Measurements from ENCODE around the gene FAM171A1.
"Not testable (repeated sequence)": the region's sequence is repeated elsewhere in the genome, so short reads cannot be mapped to it uniquely, and the experiment has no call there.

Gene FAM171A1

DNA sequence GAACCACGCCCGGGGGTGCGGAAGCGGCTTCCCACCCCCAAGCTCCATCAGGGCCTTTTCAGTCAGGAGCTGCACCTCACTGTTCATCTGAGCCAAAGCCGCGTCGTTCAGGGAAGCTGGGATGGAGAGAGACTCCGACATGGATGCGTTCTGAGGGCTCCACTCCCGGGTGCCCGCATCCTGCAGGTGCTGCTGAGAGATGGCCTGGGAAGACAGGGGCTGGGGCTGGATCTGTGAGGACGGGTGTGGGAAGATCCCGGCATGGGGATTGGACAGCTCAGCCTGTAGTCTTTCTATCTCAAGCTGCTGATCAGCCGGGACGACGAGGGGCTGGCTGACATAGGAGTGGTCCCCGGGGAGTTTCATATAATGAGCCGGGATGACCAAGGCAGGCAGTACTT is 157.6 kb downstream of the FAM171A1 start:
- no peak overlapping the region for H3K4me3 ChIP-seq (ENCODE audit: low read depth in 1 of 2, low read length in 2 of 2)
- no peaks in the 10 kb centered on the region for H3K9me3 ChIP-seq (ENCODE audit: low read length)
- H3K27ac ChIP-seq (ENCODE audit: low read depth, low read length), result no peak overlapping the region
- no peaks in the 10 kb centered on the region for H3K27me3 ChIP-seq (ENCODE audit: control insufficient read depth in 1 of 2, insufficient read depth in 2 of 2, low read length in 2 of 2)
- no peak overlapping the region for H3K9ac ChIP-seq (ENCODE audit: low read length)
- no peaks in the 10 kb centered on the region for H3K36me3 ChIP-seq (ENCODE audit: insufficient read depth, low read length)
- H3K4me1 ChIP-seq (ENCODE audit: insufficient read depth, low read length), result peaks cover 5% of the 10 kb centered on the region

DNA sequence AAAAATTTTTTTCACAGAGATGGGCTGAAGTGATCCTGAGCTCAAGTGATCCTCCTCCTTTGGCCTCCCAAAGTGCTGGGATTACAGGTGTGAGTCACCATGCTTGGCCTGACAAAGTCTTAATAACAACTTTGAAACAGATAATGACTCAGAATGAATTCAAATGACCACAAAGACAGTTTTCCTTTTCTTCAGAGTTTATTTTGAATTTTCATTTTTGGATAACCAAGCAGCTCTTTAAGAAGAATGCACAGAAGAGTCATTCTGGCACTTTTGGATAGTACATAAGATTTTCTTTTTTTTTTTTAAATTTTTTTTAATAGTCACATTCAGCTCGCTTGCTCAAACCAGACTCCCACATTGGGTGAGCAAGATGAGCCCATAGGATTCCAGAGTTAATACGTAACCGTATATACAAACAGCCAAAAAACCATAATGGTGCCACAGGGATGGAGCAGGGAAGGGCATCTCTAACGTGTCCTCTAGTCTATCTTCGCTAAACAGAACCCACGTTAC is 159.6 kb downstream of the FAM171A1 start:
- Histone ChIP-seq H3K36me3 (ENCODE audit: insufficient read depth, low read length) (no peaks in the 10 kb centered on the region), H3K9ac (ENCODE audit: low read length) (no peak overlapping the region), H3K4me1 (ENCODE audit: insufficient read depth, low read length) (peaks cover 5% of the 10 kb centered on the region), H3K4me3 (ENCODE audit: low read depth in 1 of 2, low read length in 2 of 2) (no peak overlapping the region), H3K9me3 (ENCODE audit: low read length) (no peaks in the 10 kb centered on the region), H3K27me3 (ENCODE audit: control insufficient read depth in 1 of 2, insufficient read depth in 2 of 2, low read length in 2 of 2) (no peaks in the 10 kb centered on the region), H3K27ac (ENCODE audit: low read depth, low read length) (no peak overlapping the region)

DNA sequence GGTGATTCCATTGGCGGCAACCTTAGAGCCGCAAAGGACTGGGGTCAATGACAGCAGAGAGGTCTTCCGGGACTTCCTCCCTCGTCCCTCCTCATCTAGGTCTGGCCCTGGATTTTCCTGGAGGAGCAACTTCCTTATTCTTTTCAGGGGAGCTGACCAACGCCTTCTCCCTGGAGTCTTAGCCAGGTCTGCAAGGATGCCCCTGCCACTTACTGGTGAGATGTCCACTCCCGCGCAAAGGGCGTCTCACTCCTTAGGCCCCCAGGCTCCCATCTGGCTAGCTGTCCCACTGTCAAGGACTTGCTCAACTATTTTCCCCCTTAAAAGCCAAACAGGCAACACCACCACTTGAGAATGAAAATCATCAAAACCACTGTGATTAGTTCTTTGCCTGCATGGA is 160.6 kb downstream of the FAM171A1 start:
- Histone ChIP-seq H3K27ac (ENCODE audit: low read depth, low read length) (no peak overlapping the region), H3K27me3 (ENCODE audit: control insufficient read depth in 1 of 2, insufficient read depth in 2 of 2, low read length in 2 of 2) (no peaks in the 10 kb centered on the region), H3K4me1 (ENCODE audit: insufficient read depth, low read length) (peaks cover 5% of the 10 kb centered on the region), H3K36me3 (ENCODE audit: insufficient read depth, low read length) (no peaks in the 10 kb centered on the region), H3K9ac (ENCODE audit: low read length) (no peak overlapping the region), H3K9me3 (ENCODE audit: low read length) (no peaks in the 10 kb centered on the region), H3K4me3 (ENCODE audit: low read depth in 1 of 2, low read length in 2 of 2) (no peak overlapping the region)

DNA sequence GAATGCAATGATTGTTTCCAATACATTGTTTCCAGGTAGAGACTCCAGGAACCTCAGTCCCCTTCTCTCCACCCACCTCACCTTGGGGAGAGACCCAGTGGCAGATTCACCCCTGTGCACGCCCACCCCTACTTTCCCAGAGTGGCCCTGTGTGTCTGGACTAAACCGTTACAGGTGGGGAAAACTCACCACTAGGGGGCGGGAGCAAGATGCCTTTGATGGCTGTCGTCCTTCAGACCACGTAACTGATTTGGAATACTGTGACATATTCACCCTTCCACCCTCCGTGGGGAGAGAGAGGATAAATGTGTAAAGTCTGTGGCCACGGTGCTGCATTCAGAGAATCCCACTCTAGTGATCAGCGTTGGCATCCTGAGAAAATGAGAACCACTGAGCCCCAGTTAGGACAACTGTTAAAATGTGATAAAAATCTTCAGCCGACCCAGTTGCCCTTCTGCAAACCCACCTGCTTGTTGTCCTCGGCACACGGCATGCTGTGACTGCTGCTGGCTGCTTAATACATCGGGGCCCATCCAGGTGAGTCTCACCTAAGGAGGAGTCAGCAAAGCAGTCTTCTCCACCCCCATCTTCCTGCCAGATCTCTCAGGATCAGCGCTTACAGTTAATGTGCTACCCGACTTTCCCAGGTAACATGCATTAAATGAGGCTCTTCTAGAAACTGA is 161.1 kb downstream of the FAM171A1 start:
- no peaks in the 10 kb centered on the region for H3K36me3 ChIP-seq (ENCODE audit: insufficient read depth, low read length)
- H3K4me1 ChIP-seq (ENCODE audit: insufficient read depth, low read length), result peaks cover 5% of the 10 kb centered on the region
- no peaks in the 10 kb centered on the region for H3K9me3 ChIP-seq (ENCODE audit: low read length)
- H3K27ac ChIP-seq (ENCODE audit: low read depth, low read length), result no peak overlapping the region
- H3K4me3 ChIP-seq (ENCODE audit: low read depth in 1 of 2, low read length in 2 of 2), result peak overlapping the region in 1 of 2 donors; percentile 13
- H3K27me3 ChIP-seq (ENCODE audit: control insufficient read depth in 1 of 2, insufficient read depth in 2 of 2, low read length in 2 of 2), result no peaks in the 10 kb centered on the region
- no peak overlapping the region for H3K9ac ChIP-seq (ENCODE audit: low read length)

DNA sequence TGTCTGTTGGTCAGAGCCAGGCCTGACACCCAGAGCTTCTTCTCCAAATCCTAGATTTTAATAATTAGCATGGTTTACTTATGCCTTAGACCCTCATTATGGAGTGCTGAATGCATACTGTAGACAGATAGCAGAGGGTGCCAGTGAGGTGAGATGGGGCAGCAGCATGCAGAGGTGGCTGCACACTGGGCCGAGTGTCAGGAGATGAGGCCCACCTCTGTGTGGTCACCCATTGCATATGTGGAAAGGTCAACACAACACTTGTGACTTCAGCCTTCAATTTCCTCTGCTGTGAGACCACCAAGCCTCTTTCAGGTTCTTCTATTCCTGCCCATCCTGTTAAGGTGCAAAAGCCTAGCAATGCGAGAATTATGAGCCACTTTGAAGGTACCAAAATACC is 162.9 kb downstream of the FAM171A1 start:
- H3K27ac ChIP-seq (ENCODE audit: low read depth, low read length), result no peak overlapping the region
- H3K4me1 ChIP-seq (ENCODE audit: insufficient read depth, low read length), result peaks cover 5% of the 10 kb centered on the region
- H3K27me3 ChIP-seq (ENCODE audit: control insufficient read depth in 1 of 2, insufficient read depth in 2 of 2, low read length in 2 of 2), result no peaks in the 10 kb centered on the region
- no peak overlapping the region for H3K9ac ChIP-seq (ENCODE audit: low read length)
- H3K36me3 ChIP-seq (ENCODE audit: insufficient read depth, low read length), result no peaks in the 10 kb centered on the region
- no peak overlapping the region for H3K4me3 ChIP-seq (ENCODE audit: low read depth in 1 of 2, low read length in 2 of 2)
- no peaks in the 10 kb centered on the region for H3K9me3 ChIP-seq (ENCODE audit: low read length)

DNA sequence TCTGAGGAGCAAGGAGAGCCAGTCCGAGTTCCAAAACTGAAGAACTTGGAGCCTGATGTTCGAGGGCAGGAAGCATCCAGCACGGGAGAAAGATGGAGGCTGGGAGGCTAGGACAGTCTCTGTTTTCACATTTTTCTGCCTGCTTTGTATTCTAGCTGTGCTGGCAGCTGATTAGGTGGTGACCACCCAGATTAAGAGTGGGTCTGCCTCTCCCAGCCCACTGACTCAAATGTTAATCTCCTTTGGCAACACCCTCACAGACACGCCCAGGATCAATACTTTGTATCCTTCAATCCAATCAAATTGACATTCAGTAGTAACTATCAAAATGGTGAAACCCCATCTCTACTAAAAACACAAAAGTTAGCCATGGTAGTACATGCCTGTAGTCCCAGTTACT is 163.7 kb downstream of the FAM171A1 start:
- not testable (repeated sequence) for H3K9me3 ChIP-seq (ENCODE audit: low read length); H3K27ac ChIP-seq (ENCODE audit: low read depth, low read length); H3K9ac ChIP-seq (ENCODE audit: low read length); H3K4me3 ChIP-seq (ENCODE audit: low read depth in 1 of 2, low read length in 2 of 2); H3K4me1 ChIP-seq (ENCODE audit: insufficient read depth, low read length); H3K36me3 ChIP-seq (ENCODE audit: insufficient read depth, low read length); H3K27me3 ChIP-seq (ENCODE audit: control insufficient read depth in 1 of 2, insufficient read depth in 2 of 2, low read length in 2 of 2)

DNA sequence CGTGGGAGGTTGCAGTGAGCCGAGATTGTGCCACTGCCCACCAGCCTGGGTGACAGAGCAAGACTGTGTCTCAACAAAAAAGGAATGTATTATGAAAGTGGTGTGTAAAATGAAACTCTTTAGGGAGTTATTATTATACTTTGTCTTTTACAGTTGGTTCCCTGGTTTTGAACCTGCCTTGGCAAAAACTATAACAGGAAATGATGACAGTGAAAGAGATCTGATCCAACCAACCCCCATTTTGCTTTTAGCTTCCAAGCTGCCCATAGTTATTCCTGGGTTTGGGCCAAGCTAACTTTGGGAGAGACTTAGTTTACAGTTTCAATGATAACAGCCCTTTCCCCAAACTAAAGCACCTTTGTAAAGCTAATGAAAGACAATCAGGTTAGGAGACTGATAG is 168.4 kb downstream of the FAM171A1 start:
- Histone ChIP-seq H3K9me3 (ENCODE audit: low read length) (no peaks in the 10 kb centered on the region), H3K4me1 (ENCODE audit: insufficient read depth, low read length) (no peaks in the 10 kb centered on the region), H3K9ac (ENCODE audit: low read length) (no peak overlapping the region), H3K27ac (ENCODE audit: low read depth, low read length) (no peak overlapping the region), H3K4me3 (ENCODE audit: low read depth in 1 of 2, low read length in 2 of 2) (no peak overlapping the region), H3K36me3 (ENCODE audit: insufficient read depth, low read length) (no peaks in the 10 kb centered on the region), H3K27me3 (ENCODE audit: control insufficient read depth in 1 of 2, insufficient read depth in 2 of 2, low read length in 2 of 2) (no peaks in the 10 kb centered on the region)

DNA sequence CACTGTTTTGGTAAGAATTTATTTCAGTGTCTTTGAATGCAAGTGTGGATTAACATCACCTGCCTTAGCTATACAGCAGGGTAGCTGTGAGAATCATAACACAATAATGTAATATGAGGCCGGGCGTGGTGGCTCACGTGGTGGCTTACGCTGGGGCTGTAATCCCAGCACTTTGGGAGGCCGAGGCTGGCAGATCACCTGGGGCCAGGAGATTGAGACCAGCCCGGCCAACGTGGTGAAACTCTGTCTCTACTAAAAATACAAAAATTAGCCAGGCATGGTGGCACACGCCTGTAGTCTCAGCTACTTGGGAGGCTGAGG is 168.8 kb downstream of the FAM171A1 start:
- not testable (repeated sequence) for H3K4me3 ChIP-seq (ENCODE audit: low read depth in 1 of 2, low read length in 2 of 2); H3K4me1 ChIP-seq (ENCODE audit: insufficient read depth, low read length); H3K27me3 ChIP-seq (ENCODE audit: control insufficient read depth in 1 of 2, insufficient read depth in 2 of 2, low read length in 2 of 2); H3K9me3 ChIP-seq (ENCODE audit: low read length); H3K27ac ChIP-seq (ENCODE audit: low read depth, low read length); H3K36me3 ChIP-seq (ENCODE audit: insufficient read depth, low read length); H3K9ac ChIP-seq (ENCODE audit: low read length)

DNA sequence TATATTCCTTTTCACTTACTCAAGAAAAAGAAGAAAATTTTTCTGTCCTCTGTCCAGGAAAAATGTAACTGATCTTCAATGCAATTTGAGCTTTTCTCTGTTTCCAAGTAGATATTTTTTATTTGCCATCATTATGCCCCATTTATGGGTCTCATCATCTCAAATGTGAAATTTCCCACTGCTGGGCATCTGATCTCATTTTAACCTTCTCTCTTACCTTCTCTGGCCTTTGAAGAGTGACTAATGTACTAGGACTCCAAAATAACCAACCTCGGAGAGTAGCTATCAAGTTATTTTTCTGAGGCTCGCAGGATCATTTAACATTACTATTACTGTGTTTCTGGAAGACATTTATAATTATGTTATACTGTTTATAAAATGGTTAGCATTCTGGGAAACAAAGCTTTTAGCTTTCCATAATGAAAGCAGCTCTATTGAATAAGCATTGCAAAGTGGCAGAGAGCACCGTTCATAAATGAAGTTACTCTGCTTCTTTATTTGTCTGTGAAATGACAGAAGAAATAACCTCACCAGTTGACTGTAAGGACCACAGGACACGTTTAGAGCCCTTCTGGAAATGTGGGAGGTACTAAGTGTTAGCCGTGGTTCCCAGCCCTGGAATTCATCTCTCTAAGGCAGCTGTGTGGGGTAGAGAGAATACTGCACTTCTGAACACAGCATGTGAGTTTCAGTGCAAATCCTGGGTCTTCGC is 169.3 kb downstream of the FAM171A1 start:
- no peak overlapping the region for H3K4me3 ChIP-seq (ENCODE audit: low read depth in 1 of 2, low read length in 2 of 2)
- H3K27me3 ChIP-seq (ENCODE audit: control insufficient read depth in 1 of 2, insufficient read depth in 2 of 2, low read length in 2 of 2), result no peaks in the 10 kb centered on the region
- H3K36me3 ChIP-seq (ENCODE audit: insufficient read depth, low read length), result no peaks in the 10 kb centered on the region
- no peak overlapping the region for H3K9ac ChIP-seq (ENCODE audit: low read length)
- no peaks in the 10 kb centered on the region for H3K4me1 ChIP-seq (ENCODE audit: insufficient read depth, low read length)
- no peak overlapping the region for H3K27ac ChIP-seq (ENCODE audit: low read depth, low read length)
- no peaks in the 10 kb centered on the region for H3K9me3 ChIP-seq (ENCODE audit: low read length)

DNA sequence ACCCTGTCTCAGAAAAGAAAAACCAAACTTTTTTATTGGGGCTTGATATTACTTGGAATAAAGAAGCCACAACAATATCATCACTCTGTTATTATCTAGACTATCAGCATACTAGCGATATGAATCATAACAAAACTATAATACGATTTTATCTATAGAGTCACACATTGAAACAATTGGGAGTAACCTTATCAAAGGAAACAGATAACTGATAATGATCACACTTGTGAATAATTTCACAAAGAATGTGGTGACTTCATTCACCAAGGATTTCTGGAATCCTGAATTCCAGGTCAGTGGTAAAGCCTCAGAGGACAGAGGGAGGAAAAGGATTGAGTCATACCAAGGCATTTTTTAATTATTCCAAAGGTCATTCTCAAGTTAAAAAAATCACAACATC is 170.5 kb downstream of the FAM171A1 start:
- no peaks in the 10 kb centered on the region for H3K9me3 ChIP-seq (ENCODE audit: low read length)
- no peak overlapping the region for H3K27ac ChIP-seq (ENCODE audit: low read depth, low read length)
- no peak overlapping the region for H3K9ac ChIP-seq (ENCODE audit: low read length)
- no peaks in the 10 kb centered on the region for H3K27me3 ChIP-seq (ENCODE audit: control insufficient read depth in 1 of 2, insufficient read depth in 2 of 2, low read length in 2 of 2)
- no peak overlapping the region for H3K4me3 ChIP-seq (ENCODE audit: low read depth in 1 of 2, low read length in 2 of 2)
- H3K36me3 ChIP-seq (ENCODE audit: insufficient read depth, low read length), result no peaks in the 10 kb centered on the region
- H3K4me1 ChIP-seq (ENCODE audit: insufficient read depth, low read length), result no peaks in the 10 kb centered on the region

DNA sequence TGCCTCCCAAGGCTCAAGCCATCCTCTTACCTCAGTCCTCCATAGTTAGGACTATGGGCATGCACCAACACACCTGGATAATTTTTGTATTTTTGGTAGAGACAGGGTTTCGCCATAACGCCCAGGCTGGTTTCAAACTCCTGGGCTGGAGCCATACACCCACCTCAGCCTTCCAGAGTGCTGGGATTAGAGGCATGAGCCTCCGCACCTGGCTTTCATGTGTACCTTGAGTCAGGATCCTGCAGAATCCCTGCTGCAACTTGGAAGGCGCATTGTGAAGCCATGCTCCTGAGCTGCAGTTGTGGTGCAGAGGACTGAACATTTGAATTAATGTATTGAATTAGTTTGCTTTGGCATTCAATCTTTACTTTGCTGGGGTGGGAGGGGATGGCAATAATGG is 173.2 kb downstream of the FAM171A1 start:
- Histone ChIP-seq H3K9ac (ENCODE audit: low read length) (no peak overlapping the region), H3K36me3 (ENCODE audit: insufficient read depth, low read length) (no peaks in the 10 kb centered on the region), H3K9me3 (ENCODE audit: low read length) (no peaks in the 10 kb centered on the region), H3K4me1 (ENCODE audit: insufficient read depth, low read length) (no peaks in the 10 kb centered on the region), H3K4me3 (ENCODE audit: low read depth in 1 of 2, low read length in 2 of 2) (no peak overlapping the region), H3K27ac (ENCODE audit: low read depth, low read length) (no peak overlapping the region), H3K27me3 (ENCODE audit: control insufficient read depth in 1 of 2, insufficient read depth in 2 of 2, low read length in 2 of 2) (no peaks in the 10 kb centered on the region)

DNA sequence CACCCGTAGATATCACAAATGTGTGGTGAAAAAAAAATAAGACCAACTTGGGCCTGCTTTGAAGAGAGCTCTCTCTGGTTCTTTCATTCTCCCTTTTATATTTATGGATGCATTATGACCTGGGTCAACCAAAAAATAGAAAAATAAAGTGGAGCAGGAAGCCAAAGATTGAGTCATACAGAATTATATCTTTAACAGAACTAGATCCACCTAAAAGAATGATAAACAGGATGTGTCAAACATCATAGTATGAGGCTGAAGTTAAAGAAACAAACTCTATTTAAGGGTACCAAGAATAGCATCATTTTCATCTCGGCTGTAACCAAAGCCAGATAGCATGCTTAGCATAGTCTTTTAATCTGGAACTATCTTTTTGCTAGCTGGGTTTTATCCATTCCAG is 173.8 kb downstream of the FAM171A1 start:
- H3K9ac ChIP-seq (ENCODE audit: low read length), result no peak overlapping the region
- no peak overlapping the region for H3K4me3 ChIP-seq (ENCODE audit: low read depth in 1 of 2, low read length in 2 of 2)
- H3K27me3 ChIP-seq (ENCODE audit: control insufficient read depth in 1 of 2, insufficient read depth in 2 of 2, low read length in 2 of 2), result no peaks in the 10 kb centered on the region
- H3K27ac ChIP-seq (ENCODE audit: low read depth, low read length), result no peak overlapping the region
- no peaks in the 10 kb centered on the region for H3K4me1 ChIP-seq (ENCODE audit: insufficient read depth, low read length)
- H3K9me3 ChIP-seq (ENCODE audit: low read length), result no peaks in the 10 kb centered on the region
- H3K36me3 ChIP-seq (ENCODE audit: insufficient read depth, low read length), result no peaks in the 10 kb centered on the region
